ENCODE results near the gene SMAP2. TPM values are rescaled to one million over a fixed set of nuclear protein-coding genes. Genes with fewer than 3 reads are reported as not detected.

SMAP2 gene
- total and polyA plus RNA-seq, 4 donors: 24.5 to 201 (median 51.3) TPM

GRCh38 chr1:40432644-40433390, 59.3 kb downstream of the SMAP2 start:
- no peak overlapping the region for H3K9ac ChIP-seq (ENCODE audit: insufficient read depth in 1 of 2, low read length in 2 of 2)
- H3K9me3 ChIP-seq (ENCODE audit: control insufficient read depth in 4 of 4, insufficient read depth in 3 of 4, low read length in 3 of 4): no peaks in the 10 kb centered on the region
- H3K27me3 ChIP-seq (ENCODE audit: control insufficient read depth in 3 of 3, insufficient read depth in 3 of 3, low read length in 2 of 3): no peaks in the 10 kb centered on the region
- H3K4me1 ChIP-seq (ENCODE audit: control insufficient read depth in 5 of 5, insufficient read depth in 5 of 5, low read length in 5 of 5): peaks cover 0 to 2% (median 0%) of the 10 kb centered on the region in 5 donors
- no peak overlapping the region for H3K27ac ChIP-seq (ENCODE audit: low read depth in 1 of 2, low read length in 1 of 2)
- H3K4me3 ChIP-seq: no peak overlapping the region
- WGBS, 2 donors: 68 to 76% methylated on average over 3 of the region's 3 CpGs
- no peaks in the 10 kb centered on the region for H3K36me3 ChIP-seq (ENCODE audit: control insufficient read depth in 4 of 4, insufficient read depth in 4 of 4, low read length in 4 of 4)
- DNase-seq (no peak), ATAC-seq (ENCODE audit: insufficient read depth, low FRiP score) (no peak)
- no peak for TF ChIP-seq CTCF (IDR thresholded peaks at IDR 0.05; ENCODE audit: control extremely low read depth, extremely low read depth)

GRCh38 chr1:40435471-40435870, 61.9 kb downstream of the SMAP2 start:
- no peaks in the 10 kb centered on the region for H3K36me3 ChIP-seq (ENCODE audit: control insufficient read depth in 4 of 4, insufficient read depth in 4 of 4, low read length in 4 of 4)
- no peaks in the 10 kb centered on the region for H3K9me3 ChIP-seq (ENCODE audit: control insufficient read depth in 4 of 4, insufficient read depth in 3 of 4, low read length in 3 of 4)
- WGBS, 2 donors: 84 to 86% methylated on average over 5 of the region's 5 CpGs
- ATAC-seq (ENCODE audit: insufficient read depth, low FRiP score): no peak
- peaks cover 0 to 2% (median 0%) of the 10 kb centered on the region in 5 donors for H3K4me1 ChIP-seq (ENCODE audit: control insufficient read depth in 5 of 5, insufficient read depth in 5 of 5, low read length in 5 of 5)
- H3K9ac ChIP-seq (ENCODE audit: insufficient read depth in 1 of 2, low read length in 2 of 2): no peak overlapping the region
- no peak for DNase-seq
- H3K27ac ChIP-seq (ENCODE audit: low read depth in 1 of 2, low read length in 1 of 2): no peak overlapping the region
- H3K27me3 ChIP-seq (ENCODE audit: control insufficient read depth in 3 of 3, insufficient read depth in 3 of 3, low read length in 2 of 3): no peaks in the 10 kb centered on the region
- no peak for TF ChIP-seq CTCF (IDR thresholded peaks at IDR 0.05; ENCODE audit: control extremely low read depth, extremely low read depth)
- H3K4me3 ChIP-seq: no peak overlapping the region

- Histone ChIP-seq H3K27ac (ENCODE audit: low read depth in 1 of 2, low read length in 1 of 2) (no peak overlapping the region), H3K9me3 (ENCODE audit: control insufficient read depth in 4 of 4, insufficient read depth in 3 of 4, low read length in 3 of 4) (no peaks in the 10 kb centered on the region), H3K9ac (ENCODE audit: insufficient read depth in 1 of 2, low read length in 2 of 2) (no peak overlapping the region), H3K4me3 (no peak overlapping the region), H3K4me1 (ENCODE audit: control insufficient read depth in 5 of 5, insufficient read depth in 5 of 5, low read length in 5 of 5) (peaks cover 0 to 2% (median 0%) of the 10 kb centered on the region in 5 donors), H3K27me3 (ENCODE audit: control insufficient read depth in 3 of 3, insufficient read depth in 3 of 3, low read length in 2 of 3) (no peaks in the 10 kb centered on the region), H3K36me3 (ENCODE audit: control insufficient read depth in 4 of 4, insufficient read depth in 4 of 4, low read length in 4 of 4) (no peaks in the 10 kb centered on the region)
- no peak for ATAC-seq (ENCODE audit: insufficient read depth, low FRiP score)
- TF ChIP-seq CTCF (IDR thresholded peaks at IDR 0.05; ENCODE audit: control extremely low read depth, extremely low read depth): no peak
- no peak for DNase-seq
- WGBS, 2 donors: 73 to 88% methylated on average over 4 of the region's 4 CpGs
These were observed 62.3 kb downstream of the SMAP2 start for GRCh38 chr1:40435876-40436275.
